HG03064 (cell line): ENCODE results near the gene PITPNM1.
"Not testable (repeated sequence)": the region's sequence is repeated elsewhere in the genome, so short reads cannot be mapped to it uniquely, and the experiment has no call there.

Experiments
- ATAC-seq: cut with Tn5 transposase; IDR thresholded peaks from one replicate; pipeline ENCODE4 v1.9.1; 2021; ENCODE audit warnings: low read depth; ENCODE audit not compliant: unreplicated experiment

The PITPNM1 gene

GRCh38 chr11:67491276-67492068 is 13.7 kb downstream of the PITPNM1 start:
- no peak for ATAC-seq

- no peak for ATAC-seq
Measured at GRCh38 chr11:67490727-67491065, 14.5 kb downstream of the PITPNM1 start.

- ATAC-seq = no peak
Measured at GRCh38 chr11:67489885-67490726, 15.1 kb downstream of the PITPNM1 start.

GRCh38 chr11:67489203-67489884 is 15.8 kb downstream of the PITPNM1 start:
- no peak for ATAC-seq

GRCh38 chr11:67486481-67487195 is 18.5 kb downstream of the PITPNM1 start:
- ATAC-seq = no peak

- ATAC-seq = not testable (repeated sequence)
Measured at GRCh38 chr11:67485873-67486361, 19.2 kb downstream of the PITPNM1 start.

- no peak for ATAC-seq
Measured at GRCh38 chr11:67484847-67485311, 20.3 kb downstream of the PITPNM1 start.

GRCh38 chr11:67483831-67484665 is 21.1 kb downstream of the PITPNM1 start:
- no peak for ATAC-seq

- peak; percentile 61 for ATAC-seq
Measured at GRCh38 chr11:67482827-67483798, 22.1 kb downstream of the PITPNM1 start, which contains the start of gene AIP. Gene AIP, plus strand, starts transcription at chr11:67483026. Its CDS starts 133 bp downstream, at chr11:67483159.

GRCh38 chr11:67482275-67482826 is 22.8 kb downstream of the PITPNM1 start:
- ATAC-seq = no peak

GRCh38 chr11:67477344-67478050 is 27.7 kb downstream of the PITPNM1 start:
- not testable (repeated sequence) for ATAC-seq

- ATAC-seq = not testable (repeated sequence)
Measured at GRCh38 chr11:67476692-67477091, 28.5 kb downstream of the PITPNM1 start.

GRCh38 chr11:67472882-67473281 is 32.3 kb downstream of the PITPNM1 start:
- no peak for ATAC-seq

- no peak for ATAC-seq
Measured at GRCh38 chr11:67470337-67471002, 34.7 kb downstream of the PITPNM1 start.

GRCh38 chr11:67469508-67469811 is 35.7 kb downstream of the PITPNM1 start:
- ATAC-seq = no peak

- ATAC-seq = peak; percentile 55
Measured at GRCh38 chr11:67468759-67469507, 36.2 kb downstream of the PITPNM1 start, which contains the start of gene TMEM134. Gene TMEM134, minus strand, starts transcription at chr11:67469251. Its CDS starts 59 bp downstream, at chr11:67469192.
